Measurements from ENCODE around the gene REG4.
A peak's percentile ranks its signal among the peaks of the same experiment; 100 is the strongest.

REG4 gene

GRCh38 chr1:119814288-119814687 is 3.0 kb upstream of the REG4 start:
- H4K91ac ChIP-seq (ENCODE audit: low read length) = no peak overlapping the region
- no peak overlapping the region for H2BK15ac ChIP-seq (ENCODE audit: low read depth, poor library complexity, severe bottlenecking)
- H3K4me3 ChIP-seq (ENCODE audit: insufficient read depth in 1 of 2, low read depth in 1 of 2, low read length in 2 of 2) = no peak overlapping the region
- no peak overlapping the region for H3K14ac ChIP-seq (ENCODE audit: low read length in 2 of 2)
- no peak overlapping the region for H4K8ac ChIP-seq (ENCODE audit: low read length)
- no peak overlapping the region for H3K4ac ChIP-seq (ENCODE audit: low read depth in 1 of 2, low read length in 2 of 2)
- no peak overlapping the region for H3K4me2 ChIP-seq (ENCODE audit: low read length, poor library complexity, severe bottlenecking)
- no peak overlapping the region for H3K23ac ChIP-seq (ENCODE audit: low read length in 2 of 2)
- no peak overlapping the region for H2BK120ac ChIP-seq (ENCODE audit: low read depth, low read length)
- H3K18ac ChIP-seq (ENCODE audit: low read depth in 1 of 2, low read length in 2 of 2) = no peak overlapping the region
- no peak overlapping the region for H3K9ac ChIP-seq (ENCODE audit: low read length)
- H2BK5ac ChIP-seq (ENCODE audit: low read depth, low read length, poor library complexity, severe bottlenecking) = no peak overlapping the region
- H2BK12ac ChIP-seq (ENCODE audit: low read length in 2 of 2) = no peak overlapping the region
- H3K36me3 ChIP-seq (ENCODE audit: control insufficient read depth in 1 of 2, insufficient read depth in 2 of 2, low read depth in 1 of 2, low read length in 2 of 2) = no peaks in the 10 kb centered on the region
- H2AK5ac ChIP-seq (ENCODE audit: low read length, severe bottlenecking) = no peak overlapping the region
- H3K79me1 ChIP-seq (replicated peaks; ENCODE audit: low read length, poor library complexity, severe bottlenecking) = no peaks in the 10 kb centered on the region
- no peak overlapping the region for H3K27ac ChIP-seq (ENCODE audit: low read length, poor library complexity, severe bottlenecking)
- H3K27me3 ChIP-seq (ENCODE audit: control insufficient read depth in 1 of 2, insufficient read depth in 1 of 2, low read length in 2 of 2) = peaks cover 0 to 4% of the 10 kb centered on the region in 2 experiments
- no peak for DNase-seq
- H2AFZ ChIP-seq (ENCODE audit: low read depth, low read length) = no peak overlapping the region
- no peaks in the 10 kb centered on the region for H3K9me3 ChIP-seq (ENCODE audit: control insufficient read depth, low read length)
- peaks cover 3% of the 10 kb centered on the region for H3K4me1 ChIP-seq (ENCODE audit: control insufficient read depth, insufficient read depth, low read depth, low read length)
- WGBS = 45% methylated on average over 1 of the region's 1 CpG

DNA sequence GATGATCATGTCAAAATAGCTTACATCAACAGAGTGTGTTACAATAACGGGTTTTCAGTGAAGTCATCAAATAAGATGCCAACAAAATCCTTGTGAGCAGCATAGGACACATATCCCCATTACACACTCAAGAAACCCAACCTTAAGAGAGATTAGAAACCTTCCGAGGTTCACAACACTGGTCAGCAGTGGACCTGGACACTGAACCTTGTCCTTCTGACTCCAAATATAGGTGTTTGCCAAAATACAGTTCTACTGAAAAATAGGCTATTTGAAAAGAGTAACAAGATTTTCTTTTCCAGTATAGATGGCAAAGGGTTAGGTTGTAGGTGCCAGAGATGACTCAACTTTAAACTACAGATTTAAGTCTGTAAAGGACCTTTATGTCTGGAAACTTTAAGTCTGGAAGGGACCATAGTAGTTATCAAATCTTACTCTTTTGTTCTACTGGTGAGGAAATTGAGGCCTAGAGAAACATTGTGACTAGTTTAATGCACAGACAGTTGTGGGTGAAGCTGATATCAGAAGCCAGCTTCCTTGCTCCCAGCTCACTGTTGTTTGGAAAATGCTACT is 811 bp upstream of the REG4 start:
- no peak for DNase-seq
- H2AFZ ChIP-seq (ENCODE audit: low read depth, low read length) = no peak overlapping the region
- H2BK120ac ChIP-seq (ENCODE audit: low read depth, low read length) = no peak overlapping the region
- H2BK5ac ChIP-seq (ENCODE audit: low read depth, low read length, poor library complexity, severe bottlenecking) = no peak overlapping the region
- no peaks in the 10 kb centered on the region for H3K79me1 ChIP-seq (replicated peaks; ENCODE audit: low read length, poor library complexity, severe bottlenecking)
- peaks cover 15 to 16% of the 10 kb centered on the region in 2 experiments for H3K27me3 ChIP-seq (ENCODE audit: control insufficient read depth in 1 of 2, insufficient read depth in 1 of 2, low read length in 2 of 2)
- H4K91ac ChIP-seq (ENCODE audit: low read length) = no peak overlapping the region
- no peak overlapping the region for H3K14ac ChIP-seq (ENCODE audit: low read length in 2 of 2)
- no peak overlapping the region for H2BK15ac ChIP-seq (ENCODE audit: low read depth, poor library complexity, severe bottlenecking)
- H3K4me1 ChIP-seq (ENCODE audit: control insufficient read depth, insufficient read depth, low read depth, low read length) = peaks cover 4% of the 10 kb centered on the region
- no peak overlapping the region for H2AK5ac ChIP-seq (ENCODE audit: low read length, severe bottlenecking)
- H3K23ac ChIP-seq (ENCODE audit: low read length in 2 of 2) = no peak overlapping the region
- no peak overlapping the region for H3K9ac ChIP-seq (ENCODE audit: low read length)
- H3K9me3 ChIP-seq (ENCODE audit: control insufficient read depth, low read length) = no peaks in the 10 kb centered on the region
- no peak overlapping the region for H3K27ac ChIP-seq (ENCODE audit: low read length, poor library complexity, severe bottlenecking)
- no peaks in the 10 kb centered on the region for H3K36me3 ChIP-seq (ENCODE audit: control insufficient read depth in 1 of 2, insufficient read depth in 2 of 2, low read depth in 1 of 2, low read length in 2 of 2)
- H3K4me2 ChIP-seq (ENCODE audit: low read length, poor library complexity, severe bottlenecking) = no peak overlapping the region
- no peak overlapping the region for H3K4me3 ChIP-seq (ENCODE audit: insufficient read depth in 1 of 2, low read depth in 1 of 2, low read length in 2 of 2)
- no peak overlapping the region for H4K8ac ChIP-seq (ENCODE audit: low read length)
- no peak overlapping the region for H3K18ac ChIP-seq (ENCODE audit: low read depth in 1 of 2, low read length in 2 of 2)
- no peak overlapping the region for H3K4ac ChIP-seq (ENCODE audit: low read depth in 1 of 2, low read length in 2 of 2)
- no peak overlapping the region for H2BK12ac ChIP-seq (ENCODE audit: low read length in 2 of 2)
- WGBS = 78% methylated on average over 1 of the region's 2 CpGs

DNA sequence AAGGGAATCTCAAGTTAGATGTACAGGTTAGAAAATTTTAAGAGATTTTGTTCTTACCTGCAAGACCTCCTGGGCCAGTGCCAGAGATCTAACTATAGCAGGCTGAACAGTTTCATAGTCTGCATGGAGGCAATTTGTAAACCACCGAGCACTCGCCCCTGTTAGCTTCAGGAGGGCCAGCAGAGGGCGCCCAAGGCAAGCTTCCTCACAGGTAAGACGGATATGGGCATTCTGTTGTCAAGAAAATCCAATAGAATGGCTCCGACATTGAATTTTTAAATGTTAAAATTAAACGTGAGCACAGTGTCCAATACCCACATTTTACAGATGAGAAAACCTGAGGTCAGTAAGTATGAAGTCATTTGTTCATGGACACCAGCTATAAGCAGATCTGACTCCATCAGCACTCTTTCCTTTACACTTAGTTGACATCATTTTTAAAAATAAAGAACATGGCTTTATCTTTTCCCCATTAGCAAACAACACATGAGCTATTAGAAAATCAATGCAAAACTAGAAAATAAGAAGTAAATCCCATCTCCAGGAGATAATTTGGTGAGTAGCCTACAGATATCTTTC is 2.2 kb downstream of the REG4 start:
- H2AFZ ChIP-seq (ENCODE audit: low read depth, low read length) = no peak overlapping the region
- no peak overlapping the region for H4K8ac ChIP-seq (ENCODE audit: low read length)
- no peak overlapping the region for H3K4ac ChIP-seq (ENCODE audit: low read depth in 1 of 2, low read length in 2 of 2)
- H2AK5ac ChIP-seq (ENCODE audit: low read length, severe bottlenecking) = no peak overlapping the region
- no peak overlapping the region for H3K4me3 ChIP-seq (ENCODE audit: insufficient read depth in 1 of 2, low read depth in 1 of 2, low read length in 2 of 2)
- H3K27ac ChIP-seq (ENCODE audit: low read length, poor library complexity, severe bottlenecking) = no peak overlapping the region
- no peak overlapping the region for H3K23ac ChIP-seq (ENCODE audit: low read length in 2 of 2)
- no peak overlapping the region for H2BK5ac ChIP-seq (ENCODE audit: low read depth, low read length, poor library complexity, severe bottlenecking)
- no peak overlapping the region for H4K91ac ChIP-seq (ENCODE audit: low read length)
- H3K36me3 ChIP-seq (ENCODE audit: control insufficient read depth in 1 of 2, insufficient read depth in 2 of 2, low read depth in 1 of 2, low read length in 2 of 2) = no peaks in the 10 kb centered on the region
- peaks cover 21 to 36% of the 10 kb centered on the region in 2 experiments for H3K27me3 ChIP-seq (ENCODE audit: control insufficient read depth in 1 of 2, insufficient read depth in 1 of 2, low read length in 2 of 2)
- peak overlapping the region; percentile 65 for H3K4me2 ChIP-seq (ENCODE audit: low read length, poor library complexity, severe bottlenecking)
- H3K9ac ChIP-seq (ENCODE audit: low read length) = no peak overlapping the region
- H2BK15ac ChIP-seq (ENCODE audit: low read depth, poor library complexity, severe bottlenecking) = no peak overlapping the region
- H3K14ac ChIP-seq (ENCODE audit: low read length in 2 of 2) = no peak overlapping the region
- H3K18ac ChIP-seq (ENCODE audit: low read depth in 1 of 2, low read length in 2 of 2) = no peak overlapping the region
- H2BK12ac ChIP-seq (ENCODE audit: low read length in 2 of 2) = no peak overlapping the region
- 8% methylated on average over 6 of the region's 6 CpGs for WGBS
- H2BK120ac ChIP-seq (ENCODE audit: low read depth, low read length) = no peak overlapping the region
- no peaks in the 10 kb centered on the region for H3K9me3 ChIP-seq (ENCODE audit: control insufficient read depth, low read length)
- peaks cover 2% of the 10 kb centered on the region for H3K4me1 ChIP-seq (ENCODE audit: control insufficient read depth, insufficient read depth, low read depth, low read length)
- no peaks in the 10 kb centered on the region for H3K79me1 ChIP-seq (replicated peaks; ENCODE audit: low read length, poor library complexity, severe bottlenecking)
- peak; percentile 63 for DNase-seq

- H4K8ac ChIP-seq (ENCODE audit: low read length) = no peak overlapping the region
- H3K4me1 ChIP-seq (ENCODE audit: control insufficient read depth, insufficient read depth, low read depth, low read length) = peaks cover 2% of the 10 kb centered on the region
- H3K27ac ChIP-seq (ENCODE audit: low read length, poor library complexity, severe bottlenecking) = no peak overlapping the region
- 70% methylated on average over 2 of the region's 3 CpGs for WGBS
- no peak overlapping the region for H3K4me3 ChIP-seq (ENCODE audit: insufficient read depth in 1 of 2, low read depth in 1 of 2, low read length in 2 of 2)
- H3K27me3 ChIP-seq (ENCODE audit: control insufficient read depth in 1 of 2, insufficient read depth in 1 of 2, low read length in 2 of 2) = peaks cover 21 to 39% of the 10 kb centered on the region in 2 experiments
- H3K23ac ChIP-seq (ENCODE audit: low read length in 2 of 2) = no peak overlapping the region
- H3K18ac ChIP-seq (ENCODE audit: low read depth in 1 of 2, low read length in 2 of 2) = no peak overlapping the region
- no peak overlapping the region for H2BK15ac ChIP-seq (ENCODE audit: low read depth, poor library complexity, severe bottlenecking)
- H3K4ac ChIP-seq (ENCODE audit: low read depth in 1 of 2, low read length in 2 of 2) = no peak overlapping the region
- DNase-seq = no peak
- H2BK5ac ChIP-seq (ENCODE audit: low read depth, low read length, poor library complexity, severe bottlenecking) = no peak overlapping the region
- H2AK5ac ChIP-seq (ENCODE audit: low read length, severe bottlenecking) = no peak overlapping the region
- H3K14ac ChIP-seq (ENCODE audit: low read length in 2 of 2) = no peak overlapping the region
- no peak overlapping the region for H2BK12ac ChIP-seq (ENCODE audit: low read length in 2 of 2)
- H2AFZ ChIP-seq (ENCODE audit: low read depth, low read length) = no peak overlapping the region
- H3K79me1 ChIP-seq (replicated peaks; ENCODE audit: low read length, poor library complexity, severe bottlenecking) = no peaks in the 10 kb centered on the region
- H4K91ac ChIP-seq (ENCODE audit: low read length) = no peak overlapping the region
- H3K9ac ChIP-seq (ENCODE audit: low read length) = no peak overlapping the region
- no peaks in the 10 kb centered on the region for H3K36me3 ChIP-seq (ENCODE audit: control insufficient read depth in 1 of 2, insufficient read depth in 2 of 2, low read depth in 1 of 2, low read length in 2 of 2)
- H3K9me3 ChIP-seq (ENCODE audit: control insufficient read depth, low read length) = no peaks in the 10 kb centered on the region
- no peak overlapping the region for H3K4me2 ChIP-seq (ENCODE audit: low read length, poor library complexity, severe bottlenecking)
- no peak overlapping the region for H2BK120ac ChIP-seq (ENCODE audit: low read depth, low read length)
Observed at GRCh38 chr1:119808491-119808890, 2.8 kb downstream of the REG4 start.
